ENCODE measurements around the gene FAM83F.

Gene FAM83F

GRCh38 chr22:40008726-40009291, 14.1 kb downstream of the FAM83F start:
- H3K4me2 ChIP-seq (ENCODE audit: low read depth, low read length, poor library complexity, severe bottlenecking): no peak overlapping the region

GRCh38 chr22:40009292-40009774, 14.6 kb downstream of the FAM83F start:
- H3K4me3 ChIP-seq (ENCODE audit: insufficient read depth, low read length, poor library complexity, severe bottlenecking): no peak overlapping the region
- H3K9ac ChIP-seq (ENCODE audit: low read length): no peak overlapping the region
- TF ChIP-seq CTCF (IDR thresholded peaks at IDR 0.05; ENCODE audit: insufficient read depth, low read length, poor library complexity, severe bottlenecking) (no peak), EZH2phosphoT487 (conservative IDR thresholded peaks at IDR 0.05; ENCODE audit: low read length) (no peak)
- no peaks in the 10 kb centered on the region for H3K9me3 ChIP-seq (ENCODE audit: insufficient read depth, low read length)
- H4K20me1 ChIP-seq (ENCODE audit: low read depth, low read length): no peaks in the 10 kb centered on the region
- no peaks in the 10 kb centered on the region for H3K9me2 ChIP-seq (replicated peaks; ENCODE audit: insufficient read depth, low read length)
- H3F3A ChIP-seq (ENCODE audit: insufficient read depth): no peaks in the 10 kb centered on the region
- no peaks in the 10 kb centered on the region for H3K79me2 ChIP-seq (ENCODE audit: insufficient read depth, low read length)
- no peaks in the 10 kb centered on the region; the same call in 1 of the 2 replicates for H3K27me3 ChIP-seq (ENCODE audit: low read length)
- no peak overlapping the region for H3K27ac ChIP-seq (ENCODE audit: low read depth, low read length)
- H2AFZ ChIP-seq (ENCODE audit: low read depth, low read length, severe bottlenecking): no peak overlapping the region
- no peak overlapping the region for H3K4me2 ChIP-seq (ENCODE audit: low read depth, low read length, poor library complexity, severe bottlenecking)
- H3K36me3 ChIP-seq (ENCODE audit: low read length): no peaks in the 10 kb centered on the region

More at GRCh38 chr22:40008726-40009291, 14.1 kb downstream of the FAM83F start:
- no peak overlapping the region for H2AFZ ChIP-seq (ENCODE audit: low read depth, low read length, severe bottlenecking)
- no peaks in the 10 kb centered on the region for H3K9me3 ChIP-seq (ENCODE audit: insufficient read depth, low read length)
- no peaks in the 10 kb centered on the region for H3K79me2 ChIP-seq (ENCODE audit: insufficient read depth, low read length)
- H3F3A ChIP-seq (ENCODE audit: insufficient read depth): no peaks in the 10 kb centered on the region
- H3K9ac ChIP-seq (ENCODE audit: low read length): no peak overlapping the region
- H4K20me1 ChIP-seq (ENCODE audit: low read depth, low read length): no peaks in the 10 kb centered on the region
- no peak for TF ChIP-seq EZH2phosphoT487 (conservative IDR thresholded peaks at IDR 0.05; ENCODE audit: low read length)
- no peak overlapping the region for H3K27ac ChIP-seq (ENCODE audit: low read depth, low read length)
- H3K4me3 ChIP-seq (ENCODE audit: insufficient read depth, low read length, poor library complexity, severe bottlenecking): no peak overlapping the region
- no peaks in the 10 kb centered on the region for H3K9me2 ChIP-seq (replicated peaks; ENCODE audit: insufficient read depth, low read length)
- H3K36me3 ChIP-seq (ENCODE audit: low read length): no peaks in the 10 kb centered on the region
- no peaks in the 10 kb centered on the region; the same call in 1 of the 2 replicates for H3K27me3 ChIP-seq (ENCODE audit: low read length)

- TF ChIP-seq EZH2phosphoT487 (conservative IDR thresholded peaks at IDR 0.05; ENCODE audit: low read length): no peak
- no peak for TF ChIP-seq CTCF (IDR thresholded peaks at IDR 0.05; ENCODE audit: insufficient read depth, low read length, poor library complexity, severe bottlenecking)
- Histone ChIP-seq H4K20me1 (ENCODE audit: low read depth, low read length) (no peaks in the 10 kb centered on the region), H3K27ac (ENCODE audit: low read depth, low read length) (no peak overlapping the region), H3K4me3 (ENCODE audit: insufficient read depth, low read length, poor library complexity, severe bottlenecking) (no peak overlapping the region), H2AFZ (ENCODE audit: low read depth, low read length, severe bottlenecking) (no peak overlapping the region), H3K9ac (ENCODE audit: low read length) (no peak overlapping the region), H3K4me2 (ENCODE audit: low read depth, low read length, poor library complexity, severe bottlenecking) (no peak overlapping the region), H3K27me3 (ENCODE audit: low read length) (no peaks in the 10 kb centered on the region; the same call in 1 of the 2 replicates), H3K9me3 (ENCODE audit: insufficient read depth, low read length) (no peaks in the 10 kb centered on the region), H3K36me3 (ENCODE audit: low read length) (no peaks in the 10 kb centered on the region), H3K9me2 (replicated peaks; ENCODE audit: insufficient read depth, low read length) (no peaks in the 10 kb centered on the region), H3K79me2 (ENCODE audit: insufficient read depth, low read length) (no peaks in the 10 kb centered on the region), H3F3A (ENCODE audit: insufficient read depth) (no peaks in the 10 kb centered on the region)
Observed at GRCh38 chr22:40009951-40010671, 15.4 kb downstream of the FAM83F start.

- Histone ChIP-seq H3K9ac (ENCODE audit: low read length) (no peak overlapping the region), H2AFZ (ENCODE audit: low read depth, low read length, severe bottlenecking) (no peak overlapping the region), H3K4me2 (ENCODE audit: low read depth, low read length, poor library complexity, severe bottlenecking) (no peak overlapping the region), H3K27ac (ENCODE audit: low read depth, low read length) (no peak overlapping the region), H3K36me3 (ENCODE audit: low read length) (no peaks in the 10 kb centered on the region), H3K79me2 (ENCODE audit: insufficient read depth, low read length) (no peaks in the 10 kb centered on the region), H3K27me3 (ENCODE audit: low read length) (no peaks in the 10 kb centered on the region; the same call in 1 of the 2 replicates), H3F3A (ENCODE audit: insufficient read depth) (no peaks in the 10 kb centered on the region), H3K4me3 (ENCODE audit: insufficient read depth, low read length, poor library complexity, severe bottlenecking) (no peak overlapping the region), H3K9me2 (replicated peaks; ENCODE audit: insufficient read depth, low read length) (no peaks in the 10 kb centered on the region), H4K20me1 (ENCODE audit: low read depth, low read length) (no peaks in the 10 kb centered on the region), H3K9me3 (ENCODE audit: insufficient read depth, low read length) (no peaks in the 10 kb centered on the region)
- TF ChIP-seq CTCF (IDR thresholded peaks at IDR 0.05; ENCODE audit: insufficient read depth, low read length, poor library complexity, severe bottlenecking): no peak
- no peak for TF ChIP-seq EZH2phosphoT487 (conservative IDR thresholded peaks at IDR 0.05; ENCODE audit: low read length)
Observed at GRCh38 chr22:40010746-40011145, 16.0 kb downstream of the FAM83F start.
